Measurements from ENCODE around the gene G0S2. TPM values are rescaled to one million over a fixed set of nuclear protein-coding genes. Genes with fewer than 3 reads are reported as not detected.

G0S2 gene
- total and polyA plus RNA-seq, 2 of the 8 experiments (the other 6 are each of a cell fraction or from before 2014, with no cell fraction given) = 1.0 to 1.7 TPM

DNA sequence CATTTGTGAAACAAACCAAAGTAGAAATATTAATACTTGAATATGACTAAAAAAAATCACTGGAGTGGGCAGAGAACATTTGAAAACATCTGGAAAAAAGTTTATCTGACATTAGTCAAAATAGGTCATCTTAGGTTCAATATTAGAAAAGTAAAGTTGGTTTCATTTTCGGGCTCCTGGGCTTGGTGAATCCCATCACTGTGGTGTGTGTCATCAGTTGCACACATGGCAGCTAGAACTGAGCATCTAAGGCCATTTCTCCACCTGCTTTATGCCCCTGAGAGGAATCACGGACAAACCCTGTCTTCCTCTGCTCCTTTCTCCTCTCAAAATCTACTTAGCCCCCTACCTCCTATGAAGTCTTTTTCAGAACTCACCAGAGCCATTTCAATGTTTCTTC lies 34.9 kb downstream of the G0S2 start:
- Histone ChIP-seq H2BK12ac (ENCODE audit: low read depth, low read length) (no peak overlapping the region), H3K4me1 (replicated peaks in 1 of 4; ENCODE audit: control insufficient read depth in 3 of 4, insufficient read depth in 4 of 4, low read length in 3 of 4) (no peaks in the 10 kb centered on the region), H2BK20ac (ENCODE audit: low read length) (no peak overlapping the region), H2AK5ac (ENCODE audit: low read depth, low read length) (no peak overlapping the region), H3K36me3 (ENCODE audit: control insufficient read depth in 2 of 4, insufficient read depth in 4 of 4, low read length in 3 of 4) (no peaks in the 10 kb centered on the region), H3K4me3 (ENCODE audit: extremely low read depth in 1 of 4, insufficient read depth in 2 of 4, low read depth in 3 of 4, low read length in 4 of 4) (no peak overlapping the region), H3K79me1 (ENCODE audit: low read depth, low read length) (no peaks in the 10 kb centered on the region), H3K27me3 (replicated peaks in 1 of 4; ENCODE audit: control insufficient read depth in 3 of 4, extremely low read depth in 1 of 4, insufficient read depth in 3 of 4, low read length in 3 of 4) (no peaks in the 10 kb centered on the region; a peak in 1 of 7 replicates), H3K23me2 (ENCODE audit: low read depth, low read length) (no peaks in the 10 kb centered on the region; the same call in 1 of the 2 replicates), H3K56ac (replicated peaks; ENCODE audit: insufficient read length, low read depth, low read length) (no peak overlapping the region), H4K20me1 (replicated peaks in 1 of 2; ENCODE audit: control insufficient read depth in 1 of 2, insufficient read depth in 2 of 2, low read length in 2 of 2) (no peaks in the 10 kb centered on the region), H3K18ac (ENCODE audit: extremely low read depth, low read length) (no peak overlapping the region), H3K79me2 (ENCODE audit: control insufficient read depth in 1 of 2, insufficient read depth in 2 of 2, low read length in 2 of 2) (no peaks in the 10 kb centered on the region), H2BK5ac (ENCODE audit: low read depth, low read length) (no peak overlapping the region), H2AFZ (ENCODE audit: low read length) (no peak overlapping the region), H4K5ac (ENCODE audit: insufficient read length, low read depth, low read length) (no peak overlapping the region), H3K4me2 (ENCODE audit: insufficient read depth in 1 of 2, low read depth in 2 of 2, low read length in 2 of 2) (no peak overlapping the region), H2BK120ac (replicated peaks; ENCODE audit: low read depth, low read length) (no peak overlapping the region), H3K23ac (ENCODE audit: insufficient read length) (no peak overlapping the region), H3K9me3 (ENCODE audit: insufficient read depth in 2 of 2, low read depth in 1 of 2, low read length in 1 of 2) (no peaks in the 10 kb centered on the region), H3K4ac (replicated peaks; ENCODE audit: insufficient read length, low read depth, low read length) (no peak overlapping the region), H3K14ac (ENCODE audit: insufficient read length) (no peak overlapping the region), H2BK15ac (ENCODE audit: low read length) (no peak overlapping the region), H3K9ac (replicated peaks in 1 of 4; ENCODE audit: extremely low read depth in 1 of 4, low read depth in 3 of 4, low read length in 3 of 4) (no peak overlapping the region), H3K27ac (ENCODE audit: low read depth, low read length) (no peak overlapping the region), H4K8ac (ENCODE audit: extremely low read depth, insufficient read depth, low read length) (no peak overlapping the region; the same call in 1 of the 2 replicates), H4K91ac (replicated peaks; ENCODE audit: insufficient read length, low read length) (no peak overlapping the region)
- CTCF ChIA-PET (ENCODE audit: partially characterized antibody) = no interaction called here
- no peak for DNase-seq (ENCODE audit: low read depth in 1 of 2, low spot score in 2 of 2)
- POLR2A ChIA-PET (ENCODE audit: partially characterized antibody) = no interaction called here
- 81% methylated on average over 2 of the region's 2 CpGs; no CpG with 5 or more reads in 1 of the 2 experiments for WGBS, 2 experiments (ENCODE audit: extremely low coverage in 1 of 2, insufficient coverage in 1 of 2, insufficient read length in 1 of 2, insufficient replicate concordance in 2 of 2, low coverage in 1 of 2, low lambda C conversion rate in 2 of 2, missing lambda C conversion rate in 1 of 2)
- no peak for FAIRE-seq
- TF ChIP-seq KDM4A (IDR thresholded peaks at IDR 0.05; ENCODE audit: low read depth, low read length, severe bottlenecking) (no peak), CBX8 (IDR thresholded peaks at IDR 0.05; ENCODE audit: borderline replicate concordance, low read depth, low read length) (no peak), JUN (IDR thresholded peaks at IDR 0.05; ENCODE audit: low read depth, low read length) (no peak), CREB1 (IDR thresholded peaks at IDR 0.05) (no peak), JUND (IDR thresholded peaks at IDR 0.05; ENCODE audit: low read length) (no peak), CEBPB (IDR thresholded peaks at IDR 0.05; ENCODE audit: low read depth, low read length) (no peak), TBP (IDR thresholded peaks at IDR 0.05; ENCODE audit: low read depth, low read length) (no peak), POLR2AphosphoS5 (IDR thresholded peaks at IDR 0.05; ENCODE audit: low read depth, low read length) (no peak), KDM1A (IDR thresholded peaks at IDR 0.05; ENCODE audit: borderline replicate concordance, low read length) (no peak), RNF2 (IDR thresholded peaks at IDR 0.05; ENCODE audit: borderline replicate concordance, low read depth, low read length, missing control alignments, poor library complexity, severe bottlenecking) (no peak), TAF7 (optimal IDR thresholded peaks at IDR 0.05; ENCODE audit: borderline replicate concordance, low read depth, low read length) (no peak), SRF (IDR thresholded peaks at IDR 0.05; ENCODE audit: low read depth, low read length) (no peak), TEAD4 (IDR thresholded peaks at IDR 0.05; ENCODE audit: low read depth, low read length) (no peak), ATF3 (IDR thresholded peaks at IDR 0.05; ENCODE audit: insufficient read depth, low read depth, low read length) (no peak), MAFK (IDR thresholded peaks at IDR 0.05; ENCODE audit: low read depth, low read length) (no peak)

All from H1 (cell line).